ENCODE data around the gene METTL21A.
A peak's percentile ranks its signal among the peaks of the same experiment; 100 is the strongest.
"Not testable (repeated sequence)": the region's sequence is repeated elsewhere in the genome, so short reads cannot be mapped to it uniquely, and the experiment has no call there.

METTL21A gene

DNA sequence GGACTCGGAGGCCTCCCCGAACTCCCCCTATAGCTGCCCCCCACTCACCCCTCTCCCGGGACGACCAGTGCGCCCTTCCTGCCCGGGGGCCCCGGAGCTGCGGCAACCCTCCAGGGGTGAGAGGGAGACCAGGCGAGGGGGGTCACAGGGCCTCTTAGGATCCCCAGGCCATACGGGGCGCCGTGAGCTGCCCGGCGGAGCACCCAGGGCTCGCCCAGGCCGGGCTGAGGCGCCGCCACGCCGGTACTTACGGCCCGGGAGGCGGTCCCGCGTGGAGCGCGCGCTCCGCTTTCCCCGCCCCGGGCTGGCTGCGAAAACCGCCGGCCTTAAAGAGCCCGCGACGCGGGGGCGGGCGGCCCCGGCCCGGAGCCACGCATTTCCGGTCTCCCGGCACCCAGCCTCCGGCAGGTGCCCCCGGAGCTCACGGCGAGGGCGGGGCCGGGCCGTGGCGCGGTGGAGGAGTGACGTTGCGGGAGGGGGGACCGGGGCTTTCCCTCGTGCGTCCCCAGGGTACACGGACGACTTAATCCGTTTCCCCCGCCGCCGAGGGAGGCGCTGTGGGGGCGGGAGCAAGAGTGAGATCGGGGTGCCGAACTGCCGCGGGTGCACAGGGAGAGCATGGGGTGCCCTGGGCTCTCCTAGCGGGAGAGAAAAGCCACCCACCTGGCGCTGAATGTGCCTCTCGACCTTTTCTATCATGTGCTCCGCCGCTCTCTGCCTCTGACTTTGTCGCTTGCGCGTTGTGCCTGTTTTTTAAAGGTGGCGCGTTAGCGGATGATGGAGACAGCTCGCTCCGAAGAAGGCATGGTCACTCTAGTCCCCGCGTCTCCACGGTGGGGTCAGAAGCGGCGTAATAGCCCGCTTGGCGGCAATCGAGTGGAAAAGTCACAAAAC is at the start of gene METTL21A:
Gene METTL21A (minus strand): TSS at position 381 of the 894 bp plus-strand sequence. CDS start 1,019 bp downstream, outside the sequence.
- peak; percentile 85 to 93 (median 91) for DNase-seq (ENCODE audit: low read depth in 3 of 3, low spot score in 1 of 3)

GRCh38 chr2:207674826-207675225 is 49.6 kb upstream of the METTL21A start:
- DNase-seq (ENCODE audit: low read depth in 3 of 3, low spot score in 1 of 3), result no peak

DNA sequence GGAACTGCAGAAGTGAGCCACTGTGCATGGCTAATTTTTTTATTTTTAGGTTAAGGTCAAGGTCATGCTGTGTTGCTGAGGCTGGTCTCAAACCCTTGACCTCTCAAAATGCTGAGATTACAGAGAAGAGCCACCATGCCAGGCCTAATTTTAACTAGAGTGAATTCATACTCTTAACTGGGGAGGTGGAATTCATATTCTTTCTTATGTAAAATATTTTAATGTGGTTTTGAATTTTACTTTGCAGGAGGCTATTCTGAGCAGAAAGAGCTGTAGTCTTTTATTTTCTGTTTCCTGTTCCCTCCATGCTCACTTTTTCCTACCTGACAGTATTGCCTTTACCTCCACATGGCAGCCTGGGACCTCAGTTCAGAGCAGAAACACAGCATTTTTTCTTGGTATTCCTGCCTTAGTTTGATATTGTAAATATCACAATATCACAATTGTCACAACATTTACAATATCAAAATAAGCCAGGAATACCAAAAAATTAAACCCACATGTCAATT is 49.1 kb upstream of the METTL21A start:
- DNase-seq (ENCODE audit: low read depth in 3 of 3, low spot score in 1 of 3), result no peak

DNA sequence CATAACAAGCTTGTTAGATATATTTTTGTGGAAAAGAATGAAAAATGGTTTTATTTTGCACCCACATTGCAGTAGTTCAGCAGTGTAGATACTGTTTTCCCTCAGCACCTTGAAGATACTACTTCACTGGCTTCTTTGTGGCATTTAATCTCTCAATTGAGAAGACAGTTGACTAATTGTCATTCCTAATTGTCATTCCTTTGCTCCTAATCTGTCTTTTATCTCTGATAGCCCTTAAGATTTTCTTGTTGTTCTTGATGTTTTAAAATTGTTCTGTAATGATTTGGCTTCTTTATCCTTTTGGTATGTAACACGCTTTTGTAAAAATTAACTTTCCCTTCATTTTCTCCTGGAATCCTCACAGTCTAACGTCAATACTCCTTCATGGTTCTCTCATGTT is 48.2 kb upstream of the METTL21A start:
- DNase-seq (ENCODE audit: low read depth in 3 of 3, low spot score in 1 of 3), result no peak

- no peak for DNase-seq (ENCODE audit: low read depth in 3 of 3, low spot score in 1 of 3)
These were observed 45.7 kb upstream of the METTL21A start for GRCh38 chr2:207670887-207671286.

- DNase-seq (ENCODE audit: low read depth in 3 of 3, low spot score in 1 of 3), result no peak
These were observed 38.8 kb upstream of the METTL21A start for GRCh38 chr2:207663870-207664545.

DNA sequence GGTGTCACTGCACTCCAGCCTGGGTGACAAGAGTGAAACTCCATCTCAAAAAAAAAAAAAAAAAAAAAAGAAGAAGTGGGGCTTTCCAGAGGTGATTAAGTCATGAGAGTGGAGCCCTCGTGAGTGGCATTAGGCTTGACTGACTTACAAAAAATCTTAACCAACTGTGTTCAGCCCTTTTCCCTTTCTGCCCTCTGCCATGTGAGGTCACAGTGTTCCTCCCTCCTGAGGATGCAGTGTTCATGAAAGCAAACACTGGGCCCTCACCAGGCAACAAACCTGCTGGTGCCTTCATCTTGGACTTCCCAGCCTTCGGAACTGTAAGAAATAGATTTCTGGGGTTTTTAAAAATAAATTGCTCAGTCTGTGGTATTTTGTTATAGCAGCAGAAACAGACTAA is 37.0 kb upstream of the METTL21A start:
- no peak for DNase-seq (ENCODE audit: low read depth in 3 of 3, low spot score in 1 of 3)

- DNase-seq (ENCODE audit: low read depth in 3 of 3, low spot score in 1 of 3), result no peak
These were observed 35.8 kb upstream of the METTL21A start for GRCh38 chr2:207660994-207661393.

- no peak for DNase-seq (ENCODE audit: low read depth in 3 of 3, low spot score in 1 of 3)
These were observed 33.0 kb upstream of the METTL21A start for GRCh38 chr2:207658156-207658555.

- DNase-seq (ENCODE audit: low read depth in 3 of 3, low spot score in 1 of 3), result no peak
These were observed 29.8 kb upstream of the METTL21A start for GRCh38 chr2:207655000-207655399.

DNA sequence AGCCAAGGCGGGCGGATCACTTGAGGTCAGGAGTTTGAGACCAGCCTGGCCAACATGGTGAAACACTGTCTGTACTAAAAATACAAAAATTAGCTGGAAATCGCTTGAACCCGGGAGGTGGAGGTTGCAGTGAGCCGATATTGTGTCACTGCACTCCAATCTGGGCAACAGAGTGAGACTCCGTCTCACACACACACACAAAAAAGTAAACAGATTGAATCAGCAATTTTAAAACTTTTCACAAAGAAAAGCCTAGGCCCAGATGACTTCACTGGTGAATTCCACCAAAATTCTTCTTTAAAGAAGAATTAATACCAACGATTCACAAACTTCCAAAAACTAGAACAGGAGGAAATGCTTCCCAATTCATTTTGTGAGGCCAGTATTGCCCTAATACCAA is 21.4 kb upstream of the METTL21A start:
- DNase-seq (ENCODE audit: low read depth in 3 of 3, low spot score in 1 of 3), result not testable (repeated sequence)

DNA sequence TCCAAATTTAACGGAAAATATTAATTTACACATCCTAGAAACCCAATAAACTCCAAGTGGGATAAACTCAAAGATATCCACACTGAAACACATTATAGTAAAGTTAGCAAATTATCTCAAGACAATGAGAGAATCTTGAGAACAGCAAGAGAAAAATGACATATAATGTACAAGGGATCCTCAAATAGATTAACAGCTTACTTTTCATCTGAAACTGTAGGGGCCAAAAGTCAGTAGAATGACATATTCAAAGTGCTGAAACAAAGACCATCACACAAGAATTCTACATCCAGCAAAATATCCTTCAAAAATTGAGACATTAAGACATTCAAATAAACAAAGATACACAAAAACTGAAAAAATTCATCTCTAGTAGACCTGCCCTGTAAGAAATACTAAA is 18.7 kb upstream of the METTL21A start:
- no peak for DNase-seq (ENCODE audit: low read depth in 3 of 3, low spot score in 1 of 3)

GRCh38 chr2:207640661-207641060 is 15.5 kb upstream of the METTL21A start:
- DNase-seq (ENCODE audit: low read depth in 3 of 3, low spot score in 1 of 3), result no peak

GRCh38 chr2:207640160-207640559 is 15.0 kb upstream of the METTL21A start:
- no peak for DNase-seq (ENCODE audit: low read depth in 3 of 3, low spot score in 1 of 3)

DNA sequence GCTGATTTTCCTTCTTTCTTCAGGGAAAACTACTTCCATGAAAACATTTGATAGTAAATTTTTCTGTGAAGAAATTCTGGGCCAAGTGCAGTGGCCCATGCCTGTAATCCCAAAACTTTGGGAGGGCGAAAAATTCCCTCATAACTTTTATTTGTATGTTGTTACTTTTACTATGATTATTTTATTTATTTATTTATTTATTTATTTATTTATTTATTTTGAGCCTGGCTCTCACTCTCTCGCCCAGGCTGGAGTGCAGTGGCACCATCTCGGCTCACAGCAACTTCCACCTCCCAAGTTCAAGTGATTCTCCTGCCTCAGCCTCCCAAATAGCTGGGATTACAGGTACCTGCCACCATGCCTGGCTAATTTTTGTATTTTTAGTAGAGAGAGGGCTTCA is 14.1 kb upstream of the METTL21A start:
- not testable (repeated sequence) for DNase-seq (ENCODE audit: low read depth in 3 of 3, low spot score in 1 of 3)

DNA sequence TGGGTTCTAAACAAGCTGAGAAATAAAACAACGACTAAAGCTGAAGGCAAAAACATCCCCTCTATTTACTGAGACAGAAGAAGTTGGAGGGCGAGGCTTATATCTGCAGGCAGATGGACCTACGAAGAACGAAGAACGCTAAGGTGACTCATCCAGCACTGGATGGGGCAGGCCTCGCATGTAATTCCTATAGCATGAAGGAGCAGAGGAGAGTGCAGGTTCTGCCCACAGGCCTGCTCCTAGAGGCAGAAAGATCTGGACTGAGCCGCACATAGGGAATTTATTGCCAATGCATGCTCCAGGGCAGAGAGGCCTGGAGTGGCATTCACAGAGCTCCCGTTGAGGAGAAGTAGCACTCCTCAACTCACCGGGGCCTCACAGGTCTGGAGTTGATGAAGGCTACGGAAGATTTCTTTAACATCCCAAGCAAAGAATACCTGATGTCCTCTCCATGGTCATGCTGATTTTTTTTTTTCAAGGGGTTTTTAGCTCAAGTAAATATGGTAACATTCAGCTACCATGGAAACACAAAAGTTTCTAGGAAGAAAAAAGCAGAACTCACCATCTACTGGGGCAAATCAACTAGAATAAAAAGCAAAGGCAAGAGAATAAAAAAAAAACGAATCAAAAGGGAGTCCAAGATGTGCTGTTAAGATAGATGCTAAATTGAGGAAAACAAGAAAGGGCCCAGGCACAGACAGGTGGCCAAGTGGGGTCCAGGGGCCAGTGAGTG is 10.4 kb upstream of the METTL21A start:
- no peak for DNase-seq (ENCODE audit: low read depth in 3 of 3, low spot score in 1 of 3)

DNA sequence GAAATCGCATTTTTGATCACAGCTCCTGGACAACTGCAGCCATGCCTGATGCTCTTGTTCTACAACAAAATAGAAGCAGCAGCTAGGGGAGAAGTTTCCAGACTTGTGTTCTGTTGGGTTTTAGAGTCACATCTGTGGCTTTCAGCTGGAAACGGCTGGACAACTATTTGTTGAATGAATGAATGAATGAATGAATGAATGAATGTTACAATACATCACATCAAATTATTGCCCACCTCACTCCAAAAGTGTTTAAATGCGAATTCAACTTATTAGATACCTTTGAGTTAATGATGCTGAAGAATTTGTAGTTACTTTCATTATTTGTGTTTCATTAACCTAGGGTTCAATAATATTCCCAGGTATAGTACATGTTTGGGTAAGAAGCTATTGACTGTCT is 8.5 kb upstream of the METTL21A start:
- no peak for DNase-seq (ENCODE audit: low read depth in 3 of 3, low spot score in 1 of 3)

GRCh38 chr2:207632575-207633493 is 7.6 kb upstream of the METTL21A start:
- DNase-seq (ENCODE audit: low read depth in 3 of 3, low spot score in 1 of 3), result no peak

- DNase-seq (ENCODE audit: low read depth in 3 of 3, low spot score in 1 of 3), result no peak
These were observed 5.3 kb upstream of the METTL21A start for GRCh38 chr2:207630491-207630890.

DNA sequence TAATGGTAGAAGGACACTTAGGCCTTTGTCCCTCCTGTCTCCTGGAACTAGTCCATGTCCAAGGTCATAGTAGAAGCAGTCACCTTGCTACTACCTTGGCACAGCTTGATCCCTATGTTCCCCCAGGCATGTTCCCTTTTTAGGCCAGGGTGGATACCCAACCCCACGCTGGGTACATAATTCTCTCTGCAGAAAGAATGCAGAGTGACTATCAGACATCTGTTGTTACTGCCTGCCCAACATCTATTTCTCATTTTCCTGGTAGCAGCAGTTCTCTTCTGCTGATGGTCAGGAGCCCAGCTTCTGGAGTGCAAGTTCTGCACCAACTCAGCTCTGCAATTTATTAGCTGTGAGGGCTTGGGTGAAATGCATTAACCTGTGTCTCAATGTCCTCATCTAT is 4.4 kb upstream of the METTL21A start:
- no peak for DNase-seq (ENCODE audit: low read depth in 3 of 3, low spot score in 1 of 3)
